ENCODE measurements around the gene MDP1. TPM values are rescaled to one million over a fixed set of nuclear protein-coding genes. Genes with fewer than 3 reads are reported as not detected.
"Not testable (repeated sequence)": the region's sequence is repeated elsewhere in the genome, so short reads cannot be mapped to it uniquely, and the experiment has no call there.

MDP1 gene
- total and polyA plus RNA-seq, 3 experiments from 2014 or later: 15.5 to 25.8 (median 16.2) TPM

DNA sequence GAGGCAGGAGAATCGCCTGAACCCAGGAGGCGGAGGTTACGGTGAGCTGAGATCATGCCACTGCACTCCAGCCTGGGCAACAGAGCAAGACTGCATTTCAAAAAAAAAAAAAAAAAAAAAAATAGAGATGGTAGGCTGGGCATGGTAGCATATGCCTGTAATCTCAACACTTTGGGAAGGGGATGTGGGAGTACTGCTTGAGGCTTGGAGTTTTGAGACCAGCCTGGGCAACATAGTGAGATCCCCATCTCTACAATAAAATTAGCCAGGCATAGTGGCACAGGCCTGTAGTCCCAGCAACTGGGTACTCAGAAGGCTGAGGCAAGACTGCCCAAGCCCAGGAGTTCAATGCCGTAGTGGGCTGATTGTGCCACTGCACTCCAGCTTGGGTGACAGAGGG is 7.1 kb upstream of the MDP1 start:
- H3K9me3 Mint-ChIP-seq; H3K27ac ChIP-seq (ENCODE audit: low read depth, low read length); H3K27ac Mint-ChIP-seq; H3K36me3 ChIP-seq (ENCODE audit: insufficient read depth, low read length); H3K4me1 ChIP-seq (ENCODE audit: insufficient read depth, low read length); DNase-seq; POLR2A ChIA-PET; H3K27me3 ChIP-seq (ENCODE audit: insufficient read depth, low read length, poor library complexity, severe bottlenecking); H3K4me3 ChIP-seq (ENCODE audit: low read length); H3K4me3 Mint-ChIP-seq; H3K27me3 Mint-ChIP-seq; H3K9me3 ChIP-seq (ENCODE audit: low read length): not testable (repeated sequence)
- H3K4me1 Mint-ChIP-seq: peaks cover 18 to 30% (median 22%) of the 10 kb centered on the region in 3 donors
- CTCF ChIA-PET: interaction anchor here (0.9 to 3.9 kb wide), 2 partner anchors 20 to 77 kb away, joined by 3 to 22 read pairs; partner anchors contain the start of genes NOP9 and TINF2
- peaks cover 0 to 29% (median 5%) of the 10 kb centered on the region in 3 donors for H3K36me3 Mint-ChIP-seq

DNA sequence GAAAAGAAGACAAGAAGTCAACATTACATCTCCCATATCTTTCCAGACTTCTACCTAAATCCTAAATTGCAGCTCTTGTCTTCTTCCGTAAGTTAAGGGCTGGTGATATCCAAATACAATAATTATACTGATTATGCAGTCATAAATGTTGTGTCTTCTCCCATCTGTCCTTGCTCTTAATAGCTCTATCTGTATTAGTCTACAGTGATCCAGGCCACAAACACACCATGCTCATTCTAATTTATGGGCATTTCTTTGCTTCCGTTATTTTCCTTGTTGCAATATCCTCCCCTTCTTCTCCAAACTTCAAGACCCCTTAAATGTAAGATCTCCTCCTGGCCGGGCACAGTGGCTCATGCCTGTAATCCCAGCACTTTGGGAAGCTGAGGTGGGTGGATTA is 3.7 kb upstream of the MDP1 start:
- no peak overlapping the region for H3K4me3 ChIP-seq (ENCODE audit: low read length)
- peaks cover 13% of the 10 kb centered on the region for H3K4me1 ChIP-seq (ENCODE audit: insufficient read depth, low read length)
- no peak overlapping the region for H3K27ac ChIP-seq (ENCODE audit: low read depth, low read length)
- Mint-ChIP-seq H3K9me3 (no peaks in the 10 kb centered on the region), H3K4me1 (peaks cover 13 to 25% (median 22%) of the 10 kb centered on the region in 3 donors), H3K4me3 (no peak overlapping the region), H3K27me3 (no peaks in the 10 kb centered on the region), H3K27ac (peak overlapping the region in 3 of 8 donors; percentile 24 to 79 (median 47)), H3K36me3 (peaks cover 0 to 26% (median 9%) of the 10 kb centered on the region in 3 donors)
- H3K36me3 ChIP-seq (ENCODE audit: insufficient read depth, low read length): no peaks in the 10 kb centered on the region
- ChIA-PET CTCF (interaction anchor here (0.9 to 3.9 kb wide), 6 partner anchors 23 to 92 kb away, joined by 3 to 22 read pairs (median 4); partner anchors contain the start of genes IPO4, LTB4R and TINF2), POLR2A (no interaction called here)
- DNase-seq: no peak
- no peaks in the 10 kb centered on the region for H3K27me3 ChIP-seq (ENCODE audit: insufficient read depth, low read length, poor library complexity, severe bottlenecking)
- H3K9me3 ChIP-seq (ENCODE audit: low read length): no peaks in the 10 kb centered on the region

DNA sequence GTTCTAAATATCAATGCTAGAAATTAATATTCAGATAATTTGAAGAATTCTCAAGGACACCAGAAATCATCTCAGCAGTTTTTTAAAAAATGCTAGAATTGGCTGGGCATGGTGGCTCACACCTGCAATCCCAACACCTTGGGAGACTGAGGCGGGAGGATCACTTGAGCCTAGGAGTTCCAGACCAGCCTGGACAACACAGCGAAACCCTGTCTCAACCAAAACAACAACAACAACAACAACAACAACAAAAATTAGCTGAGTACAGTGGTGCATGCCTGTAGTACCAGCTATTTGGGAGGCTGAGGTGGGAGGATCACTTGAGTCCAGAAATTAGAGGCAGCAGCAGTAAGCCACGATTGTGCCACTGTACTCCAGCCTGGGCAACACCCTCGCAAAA is 3.2 kb upstream of the MDP1 start:
- H3K4me3 Mint-ChIP-seq: no peak overlapping the region
- H3K4me1 ChIP-seq (ENCODE audit: insufficient read depth, low read length): peaks cover 18% of the 10 kb centered on the region
- peaks cover 16 to 26% (median 24%) of the 10 kb centered on the region in 3 donors for H3K4me1 Mint-ChIP-seq
- no peaks in the 10 kb centered on the region for H3K27me3 ChIP-seq (ENCODE audit: insufficient read depth, low read length, poor library complexity, severe bottlenecking)
- H3K36me3 ChIP-seq (ENCODE audit: insufficient read depth, low read length): no peaks in the 10 kb centered on the region
- H3K27ac Mint-ChIP-seq: peak overlapping the region in 3 of 8 donors; percentile 24 to 28 (median 24)
- no peaks in the 10 kb centered on the region for H3K9me3 Mint-ChIP-seq
- ChIA-PET POLR2A (no interaction called here), CTCF (interaction anchor here (1.5 to 3.9 kb wide), 2 partner anchors 24 to 89 kb away, joined by 4 to 22 read pairs; partner anchors contain the start of gene TINF2)
- DNase-seq: no peak
- H3K9me3 ChIP-seq (ENCODE audit: low read length): no peaks in the 10 kb centered on the region
- no peak overlapping the region for H3K4me3 ChIP-seq (ENCODE audit: low read length)
- H3K27me3 Mint-ChIP-seq: no peaks in the 10 kb centered on the region
- H3K36me3 Mint-ChIP-seq: peaks cover 0 to 27% (median 9%) of the 10 kb centered on the region in 3 donors
- no peak overlapping the region for H3K27ac ChIP-seq (ENCODE audit: low read depth, low read length)

DNA sequence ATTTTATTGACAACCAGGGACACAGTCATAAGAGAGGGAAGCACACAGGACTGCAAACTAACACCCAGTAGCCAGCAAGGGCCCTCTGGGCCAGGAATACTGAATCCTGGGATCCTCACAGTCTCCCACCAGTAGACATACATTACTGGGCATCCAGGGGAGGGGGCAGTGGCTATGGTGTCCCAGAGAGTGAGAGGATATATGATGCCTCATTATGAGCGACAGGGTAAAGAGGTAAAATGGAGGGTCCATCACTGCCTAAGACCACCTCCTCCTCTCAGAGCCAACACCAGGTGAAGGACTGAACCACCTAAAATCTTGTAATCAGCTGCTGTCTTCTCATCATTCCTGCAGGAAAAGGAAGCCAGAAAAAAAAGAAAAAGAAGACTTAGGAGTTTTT is 1.0 kb upstream of the MDP1 start:
- DNase-seq; H3K4me3 ChIP-seq (ENCODE audit: low read length); H3K27me3 ChIP-seq (ENCODE audit: insufficient read depth, low read length, poor library complexity, severe bottlenecking); H3K9me3 Mint-ChIP-seq; H3K4me3 Mint-ChIP-seq; H3K27ac ChIP-seq (ENCODE audit: low read depth, low read length); H3K36me3 ChIP-seq (ENCODE audit: insufficient read depth, low read length); H3K27me3 Mint-ChIP-seq; H3K9me3 ChIP-seq (ENCODE audit: low read length): not testable (repeated sequence)
- CTCF ChIA-PET: interaction anchor here (1.1 to 4.2 kb wide), 6 partner anchors 10 to 214 kb away, joined by 3 to 54 read pairs (median 10); partner anchors contain the start of genes LTB4R, LTB4R2 and TINF2
- Mint-ChIP-seq H3K36me3 (peaks cover 0 to 34% (median 9%) of the 10 kb centered on the region in 3 donors), H3K27ac (peak overlapping the region in 7 of 8 donors; percentile 95 to 100 (median 98)), H3K4me1 (peaks cover 32 to 45% (median 41%) of the 10 kb centered on the region in 3 donors)
- POLR2A ChIA-PET: interaction anchor here (0.6 to 1.8 kb wide), 3 partner anchors 21 to 54 kb away, joined by 6 to 25 read pairs (median 18); partner anchors contain the start of genes TINF2 and TM9SF1
- H3K4me1 ChIP-seq (ENCODE audit: insufficient read depth, low read length): peaks cover 31% of the 10 kb centered on the region

DNA sequence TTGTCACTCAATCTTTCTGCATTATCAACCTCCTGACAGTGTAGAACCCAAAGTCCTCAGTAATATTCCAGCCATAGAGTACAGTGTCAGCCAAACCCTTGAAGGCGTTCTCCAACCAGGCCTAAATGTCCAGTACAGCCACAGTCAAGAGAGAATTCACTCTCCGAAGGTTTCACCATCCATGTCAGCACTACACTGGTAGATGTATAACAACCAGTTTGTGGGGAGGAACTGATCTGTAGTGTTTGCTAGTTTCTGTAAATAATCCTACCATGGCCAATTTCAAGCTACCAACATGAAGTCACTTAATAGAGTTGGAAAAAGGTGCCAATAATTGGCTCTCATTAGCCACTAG is 456 bp upstream of the MDP1 start:
- Mint-ChIP-seq H3K9me3 (no peaks in the 10 kb centered on the region), H3K36me3 (peaks cover 4 to 39% (median 12%) of the 10 kb centered on the region in 3 donors), H3K4me1 (peaks cover 37 to 51% (median 47%) of the 10 kb centered on the region in 3 donors), H3K27ac (peak overlapping the region; percentile 95 to 100 (median 98)), H3K27me3 (no peaks in the 10 kb centered on the region), H3K4me3 (peak overlapping the region; percentile 87 to 97 (median 95))
- Histone ChIP-seq H3K4me3 (ENCODE audit: low read length) (peak overlapping the region; percentile 94), H3K27me3 (ENCODE audit: insufficient read depth, low read length, poor library complexity, severe bottlenecking) (no peaks in the 10 kb centered on the region), H3K9me3 (ENCODE audit: low read length) (no peaks in the 10 kb centered on the region), H3K36me3 (ENCODE audit: insufficient read depth, low read length) (peaks cover 4% of the 10 kb centered on the region), H3K27ac (ENCODE audit: low read depth, low read length) (peak overlapping the region; percentile 97), H3K4me1 (ENCODE audit: insufficient read depth, low read length) (peaks cover 37% of the 10 kb centered on the region)
- CTCF ChIA-PET: interaction anchor here (0.8 to 4.2 kb wide), 24 partner anchors 10 to 215 kb away, joined by 3 to 54 read pairs (median 5); partner anchors contain the start of genes CBLN3, DHRS1, GMPR2 and IPO4
- no peak for DNase-seq
- POLR2A ChIA-PET: interaction anchor here (0.6 to 1.8 kb wide), 14 partner anchors 17 to 216 kb away, joined by 3 to 25 read pairs (median 4); partner anchors contain the start of genes DCAF11, DHRS1, EMC9 and IPO4

DNA sequence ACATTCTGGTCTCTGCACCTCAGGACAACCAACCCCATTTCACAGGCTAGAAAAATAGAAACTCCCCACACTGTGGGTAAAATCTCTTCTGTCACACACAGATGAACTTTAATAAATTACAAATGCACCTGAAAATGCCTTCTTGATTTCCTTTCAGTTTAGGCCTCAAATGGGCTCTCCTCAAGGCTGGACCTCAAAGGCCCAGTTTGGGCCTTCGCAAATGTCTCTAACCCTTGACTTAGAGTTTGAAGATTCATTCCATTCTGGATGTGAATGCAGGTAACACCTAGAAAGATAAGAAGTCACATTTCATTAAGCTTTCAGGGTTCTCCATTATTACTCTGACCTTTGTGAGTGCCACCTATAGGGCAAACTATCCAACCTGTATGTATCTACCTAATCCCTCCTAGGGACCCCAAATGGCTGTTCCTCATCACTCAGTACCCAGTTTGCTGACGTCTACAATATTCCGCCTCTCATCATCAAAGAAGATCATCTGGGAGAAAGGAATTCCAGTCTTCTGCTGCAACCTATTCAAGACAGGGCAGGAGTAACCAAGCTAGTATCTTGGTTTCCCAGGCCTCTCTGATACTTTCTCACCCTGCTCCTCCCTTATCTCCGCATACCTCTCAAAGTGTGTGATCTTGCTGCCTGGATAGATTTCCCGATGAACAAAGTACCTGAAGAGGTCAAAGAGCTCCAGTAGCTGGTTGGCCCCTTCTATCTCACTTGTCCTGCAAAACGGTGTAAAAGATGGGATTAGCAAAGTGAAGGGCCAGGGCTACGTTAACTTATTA is 1.8 kb downstream of the MDP1 start:
- Histone ChIP-seq H3K27me3 (ENCODE audit: insufficient read depth, low read length, poor library complexity, severe bottlenecking) (no peaks in the 10 kb centered on the region), H3K4me3 (ENCODE audit: low read length) (peak overlapping the region; percentile 87), H3K27ac (ENCODE audit: low read depth, low read length) (peak overlapping the region; percentile 100), H3K36me3 (ENCODE audit: insufficient read depth, low read length) (peaks cover 26% of the 10 kb centered on the region), H3K4me1 (ENCODE audit: insufficient read depth, low read length) (peaks cover 39% of the 10 kb centered on the region), H3K9me3 (ENCODE audit: low read length) (no peaks in the 10 kb centered on the region)
- Mint-ChIP-seq H3K9me3 (no peaks in the 10 kb centered on the region), H3K27ac (peak overlapping the region; percentile 95 to 100 (median 99)), H3K27me3 (no peaks in the 10 kb centered on the region), H3K4me1 (peaks cover 48 to 66% (median 56%) of the 10 kb centered on the region in 3 donors), H3K4me3 (peak overlapping the region; percentile 87 to 97 (median 93)), H3K36me3 (peaks cover 10 to 57% (median 17%) of the 10 kb centered on the region in 3 donors)
- POLR2A ChIA-PET: interaction anchor here (0.7 to 3.9 kb wide), 16 partner anchors 15 to 217 kb away, joined by 3 to 43 read pairs (median 5); partner anchors contain the start of genes CBLN3, DCAF11, EMC9 and IPO4
- DNase-seq: no peak
- CTCF ChIA-PET: interaction anchor here (0.9 to 4.2 kb wide), 14 partner anchors 19 to 228 kb away, joined by 3 to 54 read pairs (median 6); partner anchors contain the start of genes CIDEB, IPO4, IRF9 and RABGGTA

DNA sequence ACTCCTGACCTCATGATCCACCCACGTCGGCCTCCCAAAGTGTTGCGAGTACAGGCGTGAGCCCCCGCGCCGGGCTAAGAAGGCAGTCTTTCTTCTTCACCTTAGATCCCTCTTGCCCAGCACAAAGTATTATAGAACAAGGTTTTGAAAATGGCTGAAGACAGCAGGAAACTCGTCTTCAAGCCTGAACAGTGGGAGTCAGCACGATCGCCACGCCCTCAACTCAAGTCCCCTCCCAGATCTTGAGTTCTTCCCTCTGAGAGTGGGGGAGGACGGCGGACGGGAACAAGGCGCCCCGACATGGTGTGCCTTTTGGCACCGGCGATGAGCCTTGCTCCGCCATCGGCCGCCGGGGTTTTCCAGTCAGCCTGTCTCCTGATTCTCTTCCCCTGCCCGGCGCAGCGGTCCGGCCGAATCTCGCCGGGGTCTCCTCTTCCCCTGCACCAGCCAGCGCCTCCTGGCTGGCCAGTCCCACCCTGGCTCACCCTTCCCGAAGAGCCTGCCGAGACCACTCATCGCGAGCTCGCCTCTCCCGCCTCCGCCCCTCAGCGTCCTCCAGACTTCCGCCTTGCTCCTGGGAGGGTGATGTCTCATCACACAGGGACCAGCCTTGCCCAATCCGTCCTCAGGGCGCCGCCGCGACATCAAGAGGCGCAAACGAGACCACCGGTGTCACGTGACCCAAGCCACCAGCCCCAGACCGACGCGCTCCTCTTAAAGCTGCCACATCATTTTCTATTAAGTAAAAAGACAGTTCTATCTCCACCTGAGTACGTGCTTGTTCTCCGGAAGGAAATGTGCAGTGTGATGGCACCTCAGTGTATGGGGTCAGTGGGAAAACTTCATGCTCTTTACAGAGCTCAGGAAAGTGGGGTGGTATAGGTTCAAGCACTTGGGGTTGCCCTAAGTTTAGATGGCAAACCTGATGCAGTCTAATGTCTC is 2.7 kb downstream of the MDP1 start, which contains the start of gene CHMP4A:
CHMP4A (minus strand) TSS at position 565 of the 942 bp plus-strand sequence; CDS start at position 516, 49 bp downstream.
- Histone ChIP-seq H3K4me3 (ENCODE audit: low read length) (peak within 1 kb of the TSS; percentile 87), H3K27ac (ENCODE audit: low read depth, low read length) (peak within 1 kb of the TSS; percentile 100), H3K9me3 (ENCODE audit: low read length) (no peaks in the 10 kb centered on the region), H3K27me3 (ENCODE audit: insufficient read depth, low read length, poor library complexity, severe bottlenecking) (no peaks in the 10 kb centered on the region), H3K4me1 (ENCODE audit: insufficient read depth, low read length) (peaks cover 39% of the 10 kb centered on the region), H3K36me3 (ENCODE audit: insufficient read depth, low read length) (peaks cover 31% of the 10 kb centered on the region)
- peak; percentile 96 to 98 (median 96) for DNase-seq
- H3K27me3 Mint-ChIP-seq: no peaks in the 10 kb centered on the region
- no peaks in the 10 kb centered on the region for H3K9me3 Mint-ChIP-seq
- H3K4me1 Mint-ChIP-seq: peaks cover 48 to 69% (median 59%) of the 10 kb centered on the region in 3 donors
- H3K27ac Mint-ChIP-seq: peak within 1 kb of the TSS; percentile 95 to 100 (median 99)
- peak within 1 kb of the TSS; percentile 87 to 97 (median 93) for H3K4me3 Mint-ChIP-seq
- peaks cover 10 to 59% (median 17%) of the 10 kb centered on the region in 3 donors for H3K36me3 Mint-ChIP-seq
- POLR2A ChIA-PET: interaction anchor here (0.7 to 3.9 kb wide), 18 partner anchors 14 to 1332 kb away, joined by 3 to 43 read pairs (median 4); partner anchors contain the start of genes CBLN3, DCAF11, EMC9 and IPO4
- CTCF ChIA-PET: interaction anchor here (0.7 to 4.2 kb wide), 14 partner anchors 10 to 229 kb away, joined by 3 to 54 read pairs (median 6); partner anchors contain the start of genes CIDEB, EMC9, IPO4 and IRF9
